Astrocyte of the cerebellum (primary cell): Measurements from ENCODE around the gene WDR33.

Experiments used
- DNase-seq: peaks from one replicate; pipeline ENCODE4 v3.0.0-alpha.2; 2011; ENCODE audit warnings: low read depth
- H3K4me3 ChIP-seq: 2 replicates; pipeline ENCODE4 v1.5.1; 2011; ENCODE audit warnings: mild to moderate bottlenecking, low read depth, low read length, moderate library complexity
- in situ Hi-C: cut with HindIII; loops from 2 replicates; pipeline ENCODE4 v1.10.0; 2017; ENCODE audit warnings: low sequenced_read_pairs
- TF ChIP-seq, protein P1 (sequence below): IDR thresholded peaks from 2 replicates; pipeline ENCODE4 v1.5.1; 2012; ENCODE audit warnings: low read length, low read depth, moderate library complexity, mild to moderate bottlenecking; ENCODE audit errors: missing control alignments

The WDR33 gene

DNA sequence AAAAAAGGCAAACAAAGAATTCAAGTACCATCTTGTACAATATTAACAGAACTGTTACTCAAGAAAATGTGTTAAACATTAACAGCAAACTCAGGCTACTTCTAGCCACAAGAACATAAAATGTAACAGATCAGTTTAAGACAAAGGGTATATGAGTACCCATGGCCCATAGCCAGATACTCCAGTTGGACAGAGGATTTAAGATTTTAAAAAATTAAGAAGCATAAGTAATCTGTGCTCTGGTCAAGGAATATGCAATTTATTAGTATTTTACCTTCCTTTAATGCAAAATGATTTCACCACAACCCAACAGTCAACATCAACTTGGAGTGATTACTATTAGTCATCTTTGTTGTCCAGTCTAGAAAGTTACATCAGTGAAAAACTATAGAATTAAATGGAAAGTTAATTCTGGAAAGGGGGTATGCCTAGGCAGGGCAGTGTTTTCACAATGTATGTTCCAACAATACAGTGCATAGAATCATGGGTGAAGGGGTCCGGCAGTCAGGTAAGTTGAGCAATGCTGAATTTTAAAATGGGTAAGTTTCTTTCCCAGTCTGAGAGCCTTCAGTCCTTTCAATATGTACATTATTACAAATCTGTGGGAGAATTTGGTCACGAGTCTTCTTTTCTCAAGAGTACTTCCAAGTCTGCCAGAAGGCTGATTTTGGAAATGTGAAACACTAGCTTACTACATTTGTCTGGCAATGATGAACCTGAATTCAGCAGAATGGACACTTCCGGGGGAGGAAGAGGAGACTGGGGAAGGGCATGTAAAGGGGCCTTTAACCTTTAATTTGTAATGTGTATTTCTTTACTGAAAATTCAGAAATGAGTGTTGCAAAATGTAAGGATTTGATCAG is 75.2 kb downstream of the WDR33 start:
- no peak for DNase-seq
- in situ Hi-C loops, result no loop called here
- TF ChIP-seq, protein P1, sequence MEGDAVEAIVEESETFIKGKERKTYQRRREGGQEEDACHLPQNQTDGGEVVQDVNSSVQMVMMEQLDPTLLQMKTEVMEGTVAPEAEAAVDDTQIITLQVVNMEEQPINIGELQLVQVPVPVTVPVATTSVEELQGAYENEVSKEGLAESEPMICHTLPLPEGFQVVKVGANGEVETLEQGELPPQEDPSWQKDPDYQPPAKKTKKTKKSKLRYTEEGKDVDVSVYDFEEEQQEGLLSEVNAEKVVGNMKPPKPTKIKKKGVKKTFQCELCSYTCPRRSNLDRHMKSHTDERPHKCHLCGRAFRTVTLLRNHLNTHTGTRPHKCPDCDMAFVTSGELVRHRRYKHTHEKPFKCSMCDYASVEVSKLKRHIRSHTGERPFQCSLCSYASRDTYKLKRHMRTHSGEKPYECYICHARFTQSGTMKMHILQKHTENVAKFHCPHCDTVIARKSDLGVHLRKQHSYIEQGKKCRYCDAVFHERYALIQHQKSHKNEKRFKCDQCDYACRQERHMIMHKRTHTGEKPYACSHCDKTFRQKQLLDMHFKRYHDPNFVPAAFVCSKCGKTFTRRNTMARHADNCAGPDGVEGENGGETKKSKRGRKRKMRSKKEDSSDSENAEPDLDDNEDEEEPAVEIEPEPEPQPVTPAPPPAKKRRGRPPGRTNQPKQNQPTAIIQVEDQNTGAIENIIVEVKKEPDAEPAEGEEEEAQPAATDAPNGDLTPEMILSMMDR, result no peak
- no peak overlapping the region for H3K4me3 ChIP-seq

DNA sequence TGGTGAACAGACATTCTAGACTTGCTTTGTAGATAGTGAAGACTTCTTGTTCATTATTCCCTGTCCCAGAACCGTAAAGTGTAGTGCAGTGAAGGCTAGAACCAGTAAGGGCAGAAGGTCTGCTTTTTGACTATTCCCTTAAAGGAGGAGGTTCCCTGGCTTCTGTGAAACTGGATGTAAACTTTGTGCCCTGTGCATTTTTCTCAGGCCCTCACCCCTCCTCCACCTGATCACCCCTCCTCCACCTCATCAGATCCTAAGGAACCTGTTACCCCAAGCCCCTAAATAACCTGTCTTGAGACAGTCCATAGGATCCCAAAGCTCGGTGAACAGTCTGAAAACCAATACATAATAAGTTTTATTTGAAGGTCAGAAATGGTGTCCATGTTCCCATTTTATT is 75.9 kb downstream of the WDR33 start:
- no peak for DNase-seq
- no peak overlapping the region for H3K4me3 ChIP-seq
- in situ Hi-C loops, result no loop called here
- TF ChIP-seq, protein P1, result no peak

DNA sequence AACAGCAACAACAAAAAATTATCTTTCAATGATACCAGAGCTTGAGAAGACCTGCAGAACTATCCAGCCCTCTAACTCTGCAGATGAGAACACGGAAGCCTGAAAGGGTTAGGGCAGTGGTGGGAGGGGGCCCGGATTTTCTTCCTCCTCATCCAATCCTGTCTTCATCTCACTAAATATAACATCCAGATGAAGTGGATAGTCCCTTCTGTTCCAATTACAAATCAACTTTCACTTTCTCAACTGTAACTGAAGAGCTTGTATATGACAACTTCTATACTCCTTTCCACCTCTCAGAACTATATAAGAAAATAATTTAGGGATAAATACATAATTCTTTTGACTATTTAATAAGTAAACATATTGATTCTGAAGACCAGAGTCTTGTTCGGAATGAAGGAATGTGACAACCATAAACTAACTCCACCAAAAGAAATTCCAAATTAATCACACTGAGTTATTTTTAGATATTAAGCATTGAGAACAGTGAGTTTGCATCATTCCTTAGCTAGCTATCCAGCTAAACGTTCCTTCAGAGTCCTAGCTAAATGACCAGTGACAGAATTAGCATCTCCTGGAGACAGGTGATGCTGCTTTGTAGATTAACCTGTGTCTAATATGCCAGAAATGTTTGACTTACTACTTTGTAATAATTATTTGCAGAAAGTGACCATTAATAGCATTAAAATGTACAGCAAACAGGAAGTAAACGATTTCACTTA is 77.0 kb downstream of the WDR33 start:
- in situ Hi-C loops, result no loop called here
- DNase-seq, result no peak
- TF ChIP-seq, protein P1, result no peak
- H3K4me3 ChIP-seq, result no peak overlapping the region

DNA sequence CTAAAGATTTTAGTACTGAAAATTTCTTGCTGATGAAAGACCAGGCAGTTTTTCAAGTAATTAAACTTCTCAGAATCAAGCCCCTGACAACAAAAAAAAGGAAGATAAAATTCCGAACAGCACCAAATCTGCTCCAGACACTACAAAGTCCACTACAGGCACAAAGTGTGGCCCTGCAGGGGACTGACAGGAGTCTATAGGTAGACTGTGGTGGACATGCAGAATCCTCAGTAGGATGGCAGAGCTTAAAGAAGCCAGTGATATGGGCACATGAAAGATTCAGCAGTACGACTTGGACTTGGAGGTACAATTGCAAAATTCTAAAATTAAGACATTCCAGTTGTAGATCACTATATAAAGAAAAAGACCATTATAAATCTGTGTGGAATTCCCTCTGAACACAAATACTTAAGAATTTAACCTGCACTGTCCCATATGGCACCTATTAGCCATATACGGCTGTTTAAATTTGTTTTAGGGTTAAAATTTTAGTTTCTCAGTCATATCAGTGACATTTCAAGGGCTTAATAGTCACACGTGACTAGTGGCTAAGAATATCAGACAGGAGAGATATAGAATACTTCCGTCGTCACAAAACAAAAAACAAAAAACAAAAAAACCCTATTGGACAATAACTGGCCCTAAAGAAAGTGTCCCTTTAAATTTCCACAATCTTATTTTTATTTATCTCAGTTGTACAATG is 77.7 kb downstream of the WDR33 start:
- TF ChIP-seq, protein P1, result no peak
- in situ Hi-C loops, result no loop called here
- H3K4me3 ChIP-seq, result no peak overlapping the region
- no peak for DNase-seq

DNA sequence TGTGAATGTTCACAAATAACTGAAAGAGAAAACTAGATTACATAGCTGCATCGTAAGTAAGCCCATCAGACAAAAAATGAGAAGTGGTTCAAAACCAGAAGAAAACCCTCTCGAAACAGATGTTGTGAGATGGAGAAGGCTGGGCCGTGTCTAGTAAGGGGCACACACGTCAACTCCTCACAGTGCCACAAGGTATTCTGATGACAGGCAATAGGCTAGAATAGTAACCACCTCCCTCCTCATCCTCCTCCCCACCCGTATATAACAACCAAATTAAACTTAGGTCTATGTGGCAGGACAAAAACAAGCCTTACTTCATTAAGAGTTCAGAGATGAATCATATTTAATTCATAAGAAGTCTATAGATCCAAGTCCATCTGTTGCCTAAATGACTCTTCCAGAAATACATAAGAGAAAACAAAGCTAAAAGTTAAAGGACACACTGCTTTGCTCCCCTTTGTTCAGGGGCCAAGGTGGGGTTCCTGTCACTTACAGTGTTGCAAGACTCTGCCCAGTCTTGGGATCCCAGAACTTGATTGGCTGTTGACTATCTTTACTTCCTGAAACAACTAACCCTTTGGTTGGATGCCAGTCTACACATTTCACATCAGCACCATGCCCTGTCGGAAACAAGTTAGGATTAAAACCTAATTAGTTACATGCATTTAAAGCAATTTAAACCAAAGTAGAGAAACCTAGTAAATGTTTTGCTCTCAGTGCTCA is 84.7 kb downstream of the WDR33 start:
- no peak for DNase-seq
- in situ Hi-C loops, result no loop called here
- no peak overlapping the region for H3K4me3 ChIP-seq
- TF ChIP-seq, protein P1, result no peak

DNA sequence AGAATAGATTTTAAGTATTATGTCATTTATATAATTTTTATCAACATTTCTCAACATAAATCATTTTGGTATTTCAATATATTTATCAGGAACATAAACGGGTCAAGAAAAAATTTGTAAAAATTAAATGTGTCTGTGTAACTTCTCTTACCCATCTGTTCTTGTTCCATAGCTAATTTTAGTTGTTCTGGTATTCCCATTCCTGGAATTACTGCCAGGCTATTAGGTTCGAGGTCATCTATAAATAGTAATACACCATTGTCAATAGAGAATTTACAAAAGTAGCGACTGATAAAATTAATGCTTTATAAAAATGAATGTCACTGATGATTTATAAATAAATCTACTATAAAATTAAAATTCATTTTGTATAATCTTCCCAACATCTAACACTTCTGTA is 88.2 kb downstream of the WDR33 start:
- in situ Hi-C loops, result no loop called here
- no peak for DNase-seq
- TF ChIP-seq, protein P1, result no peak
- no peak overlapping the region for H3K4me3 ChIP-seq
